ENCODE data around the gene ADAMTS13. TPM values are rescaled to one million over a fixed set of nuclear protein-coding genes. Genes with fewer than 3 reads are reported as not detected.

ADAMTS13 gene
- polyA plus RNA-seq, 1 experiment = 0.86 TPM

DNA sequence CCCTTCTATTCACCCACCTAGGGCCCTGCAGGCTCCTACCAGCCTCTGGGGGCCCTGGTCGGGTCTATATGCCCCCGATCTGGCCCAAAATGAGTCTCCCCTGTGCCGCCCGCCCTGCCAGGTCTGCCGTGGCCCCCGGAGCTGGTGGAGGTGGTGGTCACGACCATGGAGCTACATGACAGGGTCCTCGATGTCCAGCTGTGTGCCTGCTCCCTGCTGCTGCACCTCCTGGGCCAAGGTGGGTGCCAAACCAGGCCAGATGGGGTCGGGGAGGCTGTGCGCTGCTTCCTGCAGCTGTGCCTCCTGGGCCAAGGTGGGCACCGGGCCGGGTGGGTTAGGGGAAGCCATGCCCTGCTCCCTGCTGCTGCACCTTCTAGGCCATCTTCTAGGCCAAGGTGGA is 21.9 kb upstream of the ADAMTS13 start:
- POLR2A ChIA-PET = no interaction called here
- Histone ChIP-seq H3K4me3 (ENCODE audit: low read depth, low read length) (no peak overlapping the region), H3K9me3 (ENCODE audit: control insufficient read depth, insufficient read depth, low read length) (no peaks in the 10 kb centered on the region; the same call in 1 of the 2 replicates), H3K27me3 (ENCODE audit: control insufficient read depth, insufficient read depth, low read length) (peaks cover 7% of the 10 kb centered on the region), H3K27ac (ENCODE audit: low read depth, low read length) (no peak overlapping the region)
- TF ChIP-seq, protein P1, sequence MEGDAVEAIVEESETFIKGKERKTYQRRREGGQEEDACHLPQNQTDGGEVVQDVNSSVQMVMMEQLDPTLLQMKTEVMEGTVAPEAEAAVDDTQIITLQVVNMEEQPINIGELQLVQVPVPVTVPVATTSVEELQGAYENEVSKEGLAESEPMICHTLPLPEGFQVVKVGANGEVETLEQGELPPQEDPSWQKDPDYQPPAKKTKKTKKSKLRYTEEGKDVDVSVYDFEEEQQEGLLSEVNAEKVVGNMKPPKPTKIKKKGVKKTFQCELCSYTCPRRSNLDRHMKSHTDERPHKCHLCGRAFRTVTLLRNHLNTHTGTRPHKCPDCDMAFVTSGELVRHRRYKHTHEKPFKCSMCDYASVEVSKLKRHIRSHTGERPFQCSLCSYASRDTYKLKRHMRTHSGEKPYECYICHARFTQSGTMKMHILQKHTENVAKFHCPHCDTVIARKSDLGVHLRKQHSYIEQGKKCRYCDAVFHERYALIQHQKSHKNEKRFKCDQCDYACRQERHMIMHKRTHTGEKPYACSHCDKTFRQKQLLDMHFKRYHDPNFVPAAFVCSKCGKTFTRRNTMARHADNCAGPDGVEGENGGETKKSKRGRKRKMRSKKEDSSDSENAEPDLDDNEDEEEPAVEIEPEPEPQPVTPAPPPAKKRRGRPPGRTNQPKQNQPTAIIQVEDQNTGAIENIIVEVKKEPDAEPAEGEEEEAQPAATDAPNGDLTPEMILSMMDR (IDR thresholded peaks at IDR 0.05; ENCODE audit: low read depth, low read length) = no peak
- CTCF ChIA-PET = interaction anchor here (0.9 kb wide), 1 partner anchor 85 kb away, joined by 9 read pairs; no protein-coding TSS in a partner anchor
- no peak for DNase-seq (ENCODE audit: low read depth, low spot score)

- Histone ChIP-seq H3K27ac (ENCODE audit: low read depth, low read length) (no peak overlapping the region), H3K4me3 (ENCODE audit: low read depth, low read length) (no peak overlapping the region), H3K27me3 (ENCODE audit: control insufficient read depth, insufficient read depth, low read length) (peaks cover 7% of the 10 kb centered on the region), H3K9me3 (ENCODE audit: control insufficient read depth, insufficient read depth, low read length) (no peaks in the 10 kb centered on the region; the same call in 1 of the 2 replicates)
- ChIA-PET POLR2A (interaction anchor here (0.7 kb wide), 1 partner anchor 78 kb away, joined by 6 read pairs; no protein-coding TSS in a partner anchor), CTCF (no interaction called here)
- TF ChIP-seq, protein P1 (IDR thresholded peaks at IDR 0.05; ENCODE audit: low read depth, low read length) = no peak
- DNase-seq (ENCODE audit: low read depth, low spot score) = no peak
Observed at GRCh38 chr9:133401588-133401987, 20.6 kb upstream of the ADAMTS13 start.

GRCh38 chr9:133402689-133403088 is 19.5 kb upstream of the ADAMTS13 start:
- Histone ChIP-seq H3K9me3 (ENCODE audit: control insufficient read depth, insufficient read depth, low read length) (no peaks in the 10 kb centered on the region; the same call in 1 of the 2 replicates), H3K4me3 (ENCODE audit: low read depth, low read length) (no peak overlapping the region), H3K27me3 (ENCODE audit: control insufficient read depth, insufficient read depth, low read length) (no peaks in the 10 kb centered on the region), H3K27ac (ENCODE audit: low read depth, low read length) (no peak overlapping the region)
- DNase-seq (ENCODE audit: low read depth, low spot score) = no peak
- ChIA-PET CTCF (interaction anchor here (0.5 to 1.1 kb wide), 2 partner anchors 47 to 84 kb away, joined by 3 to 4 read pairs; no protein-coding TSS in a partner anchor), POLR2A (interaction anchor here (0.6 kb wide), 1 partner anchor 26 kb away, joined by 4 read pairs; no protein-coding TSS in a partner anchor)
- TF ChIP-seq, protein P1 (IDR thresholded peaks at IDR 0.05; ENCODE audit: low read depth, low read length) = no peak

DNA sequence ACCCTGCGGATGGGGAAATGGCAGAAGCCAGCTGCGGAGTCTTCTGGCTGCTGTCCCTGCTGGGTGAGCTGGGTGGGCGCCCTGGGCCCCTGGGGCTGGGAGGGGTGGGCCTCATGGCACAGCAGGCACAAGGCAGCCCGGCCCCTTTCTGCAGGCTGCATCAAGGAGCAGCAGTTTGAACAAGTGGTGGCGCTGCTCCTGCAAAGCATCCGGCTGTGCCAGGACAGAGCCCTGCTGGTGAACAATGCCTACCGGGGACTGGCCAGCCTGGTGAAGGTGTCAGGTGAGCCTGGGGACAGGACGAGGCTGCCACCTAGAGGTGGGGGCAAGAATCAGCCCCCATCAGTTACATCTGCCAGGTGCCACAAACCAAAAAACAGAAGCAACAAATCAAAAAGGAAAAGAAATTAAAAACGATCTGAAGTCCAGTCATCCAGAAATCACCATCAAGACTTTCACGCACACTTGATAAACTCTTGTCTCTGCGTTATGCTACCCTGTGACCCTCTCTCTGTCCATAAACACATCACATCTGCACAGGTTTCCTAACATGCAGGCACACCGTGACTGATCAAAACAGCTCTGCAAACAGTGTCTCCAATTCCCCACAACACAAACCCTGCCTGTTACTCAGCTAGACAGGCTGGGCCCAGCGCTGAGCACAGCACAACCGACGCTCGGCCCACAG is 18.3 kb upstream of the ADAMTS13 start:
- TF ChIP-seq, protein P1 (IDR thresholded peaks at IDR 0.05; ENCODE audit: low read depth, low read length) = peak; percentile 50
- Histone ChIP-seq H3K9me3 (ENCODE audit: control insufficient read depth, insufficient read depth, low read length) (no peaks in the 10 kb centered on the region; the same call in 1 of the 2 replicates), H3K4me3 (ENCODE audit: low read depth, low read length) (no peak overlapping the region), H3K27ac (ENCODE audit: low read depth, low read length) (no peak overlapping the region), H3K27me3 (ENCODE audit: control insufficient read depth, insufficient read depth, low read length) (no peaks in the 10 kb centered on the region)
- no peak for DNase-seq (ENCODE audit: low read depth, low spot score)
- POLR2A ChIA-PET = no interaction called here
- CTCF ChIA-PET = interaction anchor here (3.2 kb wide), 1 partner anchor 83 kb away, joined by 13 read pairs; no protein-coding TSS in a partner anchor

DNA sequence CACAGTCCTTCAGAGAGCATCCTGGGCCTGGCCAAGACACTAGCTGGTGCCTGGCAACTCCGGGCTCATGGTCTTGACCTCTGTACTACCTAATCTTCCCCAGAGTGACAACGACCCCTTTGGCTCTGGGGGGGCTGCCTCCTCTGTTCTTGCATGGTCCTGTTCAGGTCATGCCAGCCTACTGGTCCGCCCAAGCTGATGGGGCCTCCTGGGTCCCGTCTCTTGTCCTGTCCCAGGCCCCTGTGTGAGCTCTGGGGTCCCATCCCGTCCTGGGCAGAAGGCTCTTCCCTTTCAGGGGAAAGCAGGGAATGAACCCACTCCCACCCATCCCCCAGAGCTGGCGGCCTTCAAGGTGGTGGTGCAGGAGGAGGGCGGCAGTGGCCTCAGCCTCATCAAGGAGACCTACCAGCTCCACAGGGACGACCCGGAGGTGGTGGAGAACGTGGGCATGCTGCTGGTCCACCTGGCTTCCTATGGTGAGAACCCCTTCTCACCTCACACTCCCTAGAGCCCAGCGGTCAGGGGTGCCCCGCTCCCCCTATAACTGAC is 17.6 kb upstream of the ADAMTS13 start:
- Histone ChIP-seq H3K27ac (ENCODE audit: low read depth, low read length) (no peak overlapping the region), H3K9me3 (ENCODE audit: control insufficient read depth, insufficient read depth, low read length) (no peaks in the 10 kb centered on the region; the same call in 1 of the 2 replicates), H3K4me3 (ENCODE audit: low read depth, low read length) (no peak overlapping the region), H3K27me3 (ENCODE audit: control insufficient read depth, insufficient read depth, low read length) (no peaks in the 10 kb centered on the region)
- ChIA-PET CTCF (interaction anchor here (3.2 kb wide), 1 partner anchor 82 kb away, joined by 13 read pairs; no protein-coding TSS in a partner anchor), POLR2A (interaction anchor here (0.5 kb wide), 1 partner anchor 343 kb away, joined by 3 read pairs; the partner anchor contains the start of gene CEL)
- DNase-seq (ENCODE audit: low read depth, low spot score) = no peak
- TF ChIP-seq, protein P1 (IDR thresholded peaks at IDR 0.05; ENCODE audit: low read depth, low read length) = no peak
